ENCODE results near the gene CDKN2AIP.

CDKN2AIP gene

GRCh38 chr4:183444214-183445096 is at the start of gene CDKN2AIP:
Gene CDKN2AIP (plus strand): TSS chr4:183444636. CDS start chr4:183444798, 162 bp downstream.
- peak within 1 kb of the TSS; percentile 90 for H3K4me3 ChIP-seq (ENCODE audit: low read length)
- no peak for TF ChIP-seq ZNF274 (IDR thresholded peaks at IDR 0.05; ENCODE audit: low read depth, low read length)

GRCh38 chr4:183395395-183395794 is 49.0 kb upstream of the CDKN2AIP start:
- no peak overlapping the region for H3K4me3 ChIP-seq (ENCODE audit: low read length)
- no peak for TF ChIP-seq ZNF274 (IDR thresholded peaks at IDR 0.05; ENCODE audit: low read depth, low read length)

- TF ChIP-seq ZNF274 (IDR thresholded peaks at IDR 0.05; ENCODE audit: low read depth, low read length): no peak
These were observed 48.2 kb upstream of the CDKN2AIP start for GRCh38 chr4:183396227-183396637.

GRCh38 chr4:183397741-183398297 is 46.6 kb upstream of the CDKN2AIP start:
- TF ChIP-seq ZNF274 (IDR thresholded peaks at IDR 0.05; ENCODE audit: low read depth, low read length): no peak
- no peak overlapping the region; the same call in 1 of the 2 replicates for H3K4me3 ChIP-seq (ENCODE audit: low read length)

More at GRCh38 chr4:183396227-183396637, 48.2 kb upstream of the CDKN2AIP start:
- H3K4me3 ChIP-seq (ENCODE audit: low read length): no peak overlapping the region

- no peak for TF ChIP-seq ZNF274 (IDR thresholded peaks at IDR 0.05; ENCODE audit: low read depth, low read length)
These were observed 45.9 kb upstream of the CDKN2AIP start for GRCh38 chr4:183398298-183399125.

GRCh38 chr4:183399126-183399522 is 45.3 kb upstream of the CDKN2AIP start:
- no peak for TF ChIP-seq ZNF274 (IDR thresholded peaks at IDR 0.05; ENCODE audit: low read depth, low read length)
- H3K4me3 ChIP-seq (ENCODE audit: low read length): peak overlapping the region; percentile 46; the same call in 1 of the 2 replicates

More at GRCh38 chr4:183398298-183399125, 45.9 kb upstream of the CDKN2AIP start:
- H3K4me3 ChIP-seq (ENCODE audit: low read length): peak overlapping the region; percentile 46; the same call in 1 of the 2 replicates

GRCh38 chr4:183399616-183400015 is 44.8 kb upstream of the CDKN2AIP start:
- no peak for TF ChIP-seq ZNF274 (IDR thresholded peaks at IDR 0.05; ENCODE audit: low read depth, low read length)
- H3K4me3 ChIP-seq (ENCODE audit: low read length): no peak overlapping the region

GRCh38 chr4:183400035-183400434 is 44.4 kb upstream of the CDKN2AIP start:
- TF ChIP-seq ZNF274 (IDR thresholded peaks at IDR 0.05; ENCODE audit: low read depth, low read length): no peak
- H3K4me3 ChIP-seq (ENCODE audit: low read length): no peak overlapping the region

GRCh38 chr4:183401473-183401872 is 43.0 kb upstream of the CDKN2AIP start:
- no peak overlapping the region for H3K4me3 ChIP-seq (ENCODE audit: low read length)
- no peak for TF ChIP-seq ZNF274 (IDR thresholded peaks at IDR 0.05; ENCODE audit: low read depth, low read length)

- no peak for TF ChIP-seq ZNF274 (IDR thresholded peaks at IDR 0.05; ENCODE audit: low read depth, low read length)
These were observed 41.7 kb upstream of the CDKN2AIP start for GRCh38 chr4:183402771-183403170.

GRCh38 chr4:183403486-183403885 is 41.0 kb upstream of the CDKN2AIP start:
- no peak overlapping the region for H3K4me3 ChIP-seq (ENCODE audit: low read length)
- TF ChIP-seq ZNF274 (IDR thresholded peaks at IDR 0.05; ENCODE audit: low read depth, low read length): no peak

More at GRCh38 chr4:183402771-183403170, 41.7 kb upstream of the CDKN2AIP start:
- no peak overlapping the region for H3K4me3 ChIP-seq (ENCODE audit: low read length)

GRCh38 chr4:183403961-183404360 is 40.5 kb upstream of the CDKN2AIP start:
- no peak for TF ChIP-seq ZNF274 (IDR thresholded peaks at IDR 0.05; ENCODE audit: low read depth, low read length)
- H3K4me3 ChIP-seq (ENCODE audit: low read length): no peak overlapping the region

GRCh38 chr4:183405303-183405702 is 39.1 kb upstream of the CDKN2AIP start:
- TF ChIP-seq ZNF274 (IDR thresholded peaks at IDR 0.05; ENCODE audit: low read depth, low read length): no peak
- no peak overlapping the region for H3K4me3 ChIP-seq (ENCODE audit: low read length)

- TF ChIP-seq ZNF274 (IDR thresholded peaks at IDR 0.05; ENCODE audit: low read depth, low read length): no peak
- H3K4me3 ChIP-seq (ENCODE audit: low read length): peak overlapping the region; percentile 55
These were observed 37.3 kb upstream of the CDKN2AIP start for GRCh38 chr4:183407128-183407585.

Measured in GM08714 (cell line).